ENCODE data around the gene FAM181A. TPM values are rescaled to one million over a fixed set of nuclear protein-coding genes. Genes with fewer than 3 reads are reported as not detected.

The FAM181A gene
- total RNA-seq, 1 experiment from 2014 or later: not detected

DNA sequence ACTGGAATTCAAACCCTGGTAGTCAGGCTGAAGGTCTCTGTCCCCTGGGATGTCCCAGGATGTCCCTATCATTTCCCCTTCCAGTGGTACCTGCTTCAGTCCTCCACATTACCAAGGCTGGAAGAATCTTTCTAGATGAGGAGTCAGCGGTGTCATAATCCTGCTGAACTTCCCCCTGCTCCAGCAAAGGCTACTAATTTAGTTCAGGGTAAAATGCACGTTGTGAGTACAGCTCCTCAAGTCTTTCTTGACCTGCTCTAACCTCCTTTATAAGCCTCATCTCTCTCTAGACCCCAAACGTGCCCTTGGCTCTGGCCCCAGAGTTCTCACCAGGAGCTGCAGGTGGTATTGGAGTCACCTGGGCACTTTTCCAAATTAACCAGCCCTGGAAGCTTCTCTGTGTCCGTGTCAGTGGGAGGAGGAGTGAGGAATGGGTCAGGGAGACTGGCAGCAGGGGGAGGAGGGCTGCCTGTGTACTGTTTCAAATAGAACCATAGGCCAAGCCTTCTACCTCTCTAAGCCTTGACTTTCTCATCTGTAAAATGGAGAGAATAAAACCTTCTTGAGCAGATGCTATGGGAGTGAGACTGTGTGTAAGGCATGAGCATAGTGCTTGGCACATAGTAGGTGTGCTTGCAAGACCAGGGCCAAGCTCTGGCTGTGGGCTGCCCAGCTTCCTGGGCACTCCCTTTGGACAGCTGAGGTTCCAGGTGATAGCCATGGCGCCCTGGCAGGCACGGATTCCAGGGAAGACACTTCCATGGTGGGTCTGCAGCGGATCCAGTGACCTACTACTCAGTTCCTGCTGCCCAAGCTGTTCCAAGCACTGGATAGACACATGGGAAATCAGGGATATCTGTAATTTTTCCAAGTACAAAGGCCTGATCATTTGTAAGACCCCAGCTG is 24.7 kb downstream of the FAM181A start:
- Histone ChIP-seq H3K27me3 (ENCODE audit: insufficient read depth, low read length) (no peaks in the 10 kb centered on the region), H3K79me2 (ENCODE audit: insufficient read depth, low read length) (no peaks in the 10 kb centered on the region), H3K4me1 (ENCODE audit: insufficient read depth, low read length) (no peaks in the 10 kb centered on the region; the same call in 1 of the 2 replicates), H3K9me3 (ENCODE audit: control insufficient read depth, low read depth, low read length) (no peaks in the 10 kb centered on the region), H4K8ac (replicated peaks; ENCODE audit: insufficient read length, low read depth, low read length) (no peak overlapping the region), H2BK5ac (ENCODE audit: insufficient read length, low read length) (no peak overlapping the region), H3K23ac (ENCODE audit: insufficient read length, low read depth, low read length) (no peak overlapping the region), H2BK120ac (ENCODE audit: low read depth, low read length, poor library complexity, severe bottlenecking) (no peak overlapping the region), H4K91ac (ENCODE audit: insufficient read length, low read depth, low read length) (no peak overlapping the region), H3K4ac (ENCODE audit: low read depth, low read length) (no peak overlapping the region), H2BK20ac (ENCODE audit: low read depth, low read length, poor library complexity, severe bottlenecking) (no peak overlapping the region), H3K9ac (ENCODE audit: extremely low read depth, insufficient read length, low read length) (no peak overlapping the region), H2BK15ac (ENCODE audit: low read depth, low read length) (no peak overlapping the region), H2BK12ac (ENCODE audit: insufficient read length, low read depth, low read length) (no peak overlapping the region), H3K18ac (ENCODE audit: insufficient read length, low read depth, low read length) (no peak overlapping the region), H4K5ac (ENCODE audit: insufficient read length, low read depth, low read length) (no peak overlapping the region), H3K4me2 (ENCODE audit: insufficient read depth, insufficient read length, low read length) (no peak overlapping the region), H3K27ac (ENCODE audit: insufficient read length, low read depth, low read length) (no peak overlapping the region), H2AFZ (ENCODE audit: low read length) (no peak overlapping the region), H3K14ac (ENCODE audit: insufficient read depth, low read length) (no peak overlapping the region), H3K56ac (ENCODE audit: insufficient read length, low read depth, low read length) (no peak overlapping the region), H3K23me2 (ENCODE audit: insufficient read length, low read depth, low read length, poor library complexity, severe bottlenecking) (no peaks in the 10 kb centered on the region), H3K79me1 (ENCODE audit: insufficient read depth, low read depth, low read length, poor library complexity, severe bottlenecking) (no peaks in the 10 kb centered on the region), H4K20me1 (ENCODE audit: control insufficient read depth, insufficient read depth, insufficient read length) (no peaks in the 10 kb centered on the region), H3T11ph (ENCODE audit: low read length) (no peak overlapping the region), H2AK5ac (ENCODE audit: insufficient read length, low read length) (no peak overlapping the region)
- TF ChIP-seq, protein P1, sequence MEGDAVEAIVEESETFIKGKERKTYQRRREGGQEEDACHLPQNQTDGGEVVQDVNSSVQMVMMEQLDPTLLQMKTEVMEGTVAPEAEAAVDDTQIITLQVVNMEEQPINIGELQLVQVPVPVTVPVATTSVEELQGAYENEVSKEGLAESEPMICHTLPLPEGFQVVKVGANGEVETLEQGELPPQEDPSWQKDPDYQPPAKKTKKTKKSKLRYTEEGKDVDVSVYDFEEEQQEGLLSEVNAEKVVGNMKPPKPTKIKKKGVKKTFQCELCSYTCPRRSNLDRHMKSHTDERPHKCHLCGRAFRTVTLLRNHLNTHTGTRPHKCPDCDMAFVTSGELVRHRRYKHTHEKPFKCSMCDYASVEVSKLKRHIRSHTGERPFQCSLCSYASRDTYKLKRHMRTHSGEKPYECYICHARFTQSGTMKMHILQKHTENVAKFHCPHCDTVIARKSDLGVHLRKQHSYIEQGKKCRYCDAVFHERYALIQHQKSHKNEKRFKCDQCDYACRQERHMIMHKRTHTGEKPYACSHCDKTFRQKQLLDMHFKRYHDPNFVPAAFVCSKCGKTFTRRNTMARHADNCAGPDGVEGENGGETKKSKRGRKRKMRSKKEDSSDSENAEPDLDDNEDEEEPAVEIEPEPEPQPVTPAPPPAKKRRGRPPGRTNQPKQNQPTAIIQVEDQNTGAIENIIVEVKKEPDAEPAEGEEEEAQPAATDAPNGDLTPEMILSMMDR (conservative IDR thresholded peaks at IDR 0.05): no peak
- Mint-ChIP-seq H3K27ac (no peak overlapping the region), H3K27me3 (ENCODE audit: low read depth) (no peaks in the 10 kb centered on the region; the same call in 1 of the 2 replicates), H3K36me3 (ENCODE audit: insufficient read depth in 1 of 3, low read depth in 3 of 3) (no peaks in the 10 kb centered on the region), H3K4me1 (peaks cover 25 to 33% of the 10 kb centered on the region in 2 experiments), H3K9me3 (no peaks in the 10 kb centered on the region; a peak in 1 of 5 replicates), H3K4me3 (no peak overlapping the region)
- WGBS (ENCODE audit: extremely low coverage, insufficient read length, low lambda C conversion rate): no CpG with 5 or more reads among the region's 7 CpGs
- DNase-seq: no peak

Measured in H9 (cell line).